Large intestine (tissue), 3 donors: ENCODE results near the gene ABCA7. TPM values are rescaled to one million over a fixed set of nuclear protein-coding genes. Genes with fewer than 3 reads are reported as not detected.

Experiments used
- DNase-seq, 2 donors: peaks; one replicate each; pipeline versions ENCODE4 v3.0.0 to v3.0.0-alpha.2; 2013
- H3K27ac ChIP-seq: one replicate; pipeline ENCODE4 v1.5.1; 2013; ENCODE audit warnings: low read length
- H3K27me3 ChIP-seq: 2 replicates; pipeline ENCODE4 v1.6.1; 2013; ENCODE audit warnings: low read length; ENCODE audit not compliant: control insufficient read depth, insufficient read depth
- H3K36me3 ChIP-seq: 2 replicates; pipeline ENCODE4 v1.6.1; 2013; ENCODE audit warnings: low read length; ENCODE audit not compliant: control insufficient read depth, insufficient read depth
- H3K4me1 ChIP-seq: one replicate; pipeline ENCODE4 v1.6.1; 2013; ENCODE audit warnings: low read length; ENCODE audit not compliant: control insufficient read depth, insufficient read depth
- H3K4me3 ChIP-seq: one replicate; pipeline ENCODE4 v1.5.1; 2013; ENCODE audit warnings: low read length
- H3K9me3 ChIP-seq: one replicate; pipeline ENCODE4 v1.6.1; 2013; ENCODE audit warnings: mild to moderate bottlenecking, low read depth, low read length, moderate library complexity; ENCODE audit not compliant: control insufficient read depth
- WGBS: methylation state at CpG from one replicate; pipeline ENCODE4 v1.1.5; 2013; ENCODE audit warnings: low lambda C conversion rate; ENCODE audit not compliant: insufficient coverage; 5-methylcytosine and 5-hydroxymethylcytosine counted together
- polyA plus RNA-seq: library from polyadenylated mRNA; unstranded; fragments of 120-200 nt; gene quantifications from one replicate; pipeline ENCODE4 v1.2.1, GENCODE V29; 2013

The ABCA7 gene
- polyA plus RNA-seq, 1 donor: 5.7 TPM

- peaks cover 19% of the 10 kb centered on the region for H3K9me3 ChIP-seq
- peaks cover 4% of the 10 kb centered on the region for H3K27me3 ChIP-seq
- no peak for DNase-seq
- peaks cover 22% of the 10 kb centered on the region for H3K4me1 ChIP-seq
- WGBS: no CpG with 5 or more reads among the region's 43 CpGs
- H3K36me3 ChIP-seq: peaks cover 3% of the 10 kb centered on the region
- no peak overlapping the region for H3K27ac ChIP-seq
- no peak overlapping the region for H3K4me3 ChIP-seq
Measured at GRCh38 chr19:1041835-1042685, 2.2 kb downstream of the ABCA7 start.

- no peak overlapping the region for H3K27ac ChIP-seq
- peaks cover 22% of the 10 kb centered on the region for H3K4me1 ChIP-seq
- DNase-seq: no peak
- H3K27me3 ChIP-seq: peaks cover 4% of the 10 kb centered on the region
- no peak overlapping the region for H3K4me3 ChIP-seq
- H3K9me3 ChIP-seq: peaks cover 19% of the 10 kb centered on the region
- no CpG with 5 or more reads among the region's 23 CpGs for WGBS
- no peaks in the 10 kb centered on the region for H3K36me3 ChIP-seq
Measured at GRCh38 chr19:1042689-1043511, 3.0 kb downstream of the ABCA7 start.

GRCh38 chr19:1045247-1045603 lies 5.3 kb downstream of the ABCA7 start:
- DNase-seq: no peak
- Histone ChIP-seq H3K27ac (no peak overlapping the region), H3K9me3 (peaks cover 19% of the 10 kb centered on the region), H3K4me3 (no peak overlapping the region), H3K4me1 (peaks cover 14% of the 10 kb centered on the region), H3K36me3 (no peaks in the 10 kb centered on the region), H3K27me3 (peaks cover 4% of the 10 kb centered on the region)
- no CpG with 5 or more reads among the region's 10 CpGs for WGBS

DNA sequence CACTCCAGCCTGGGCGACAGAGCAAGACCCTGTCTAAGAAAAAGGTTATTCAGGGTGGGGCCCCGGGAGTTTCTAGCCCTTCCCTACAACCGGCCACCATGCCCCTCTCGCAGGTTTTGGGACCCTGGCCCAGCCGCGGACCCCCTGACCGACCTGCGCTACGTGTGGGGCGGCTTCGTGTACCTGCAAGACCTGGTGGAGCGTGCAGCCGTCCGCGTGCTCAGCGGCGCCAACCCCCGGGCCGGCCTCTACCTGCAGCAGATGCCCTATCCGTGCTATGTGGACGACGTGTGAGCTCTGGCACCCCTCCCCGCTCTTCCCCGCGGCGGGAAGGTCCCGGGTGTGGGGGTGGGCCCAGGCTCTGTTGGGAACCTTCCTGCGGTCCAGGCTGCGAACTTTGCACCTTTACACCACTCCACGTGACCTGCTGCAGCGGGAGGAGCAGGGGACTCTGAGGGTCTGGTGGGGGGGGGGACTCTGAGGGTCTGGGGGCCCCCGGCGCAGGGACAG lies 6.3 kb downstream of the ABCA7 start:
- Histone ChIP-seq H3K4me3 (no peak overlapping the region), H3K4me1 (peaks cover 5% of the 10 kb centered on the region), H3K27ac (no peak overlapping the region), H3K27me3 (peaks cover 3% of the 10 kb centered on the region), H3K9me3 (peaks cover 23% of the 10 kb centered on the region), H3K36me3 (no peaks in the 10 kb centered on the region)
- no CpG with 5 or more reads among the region's 33 CpGs for WGBS
- no peak for DNase-seq

GRCh38 chr19:1046836-1047695 lies 7.2 kb downstream of the ABCA7 start:
- Histone ChIP-seq H3K9me3 (peaks cover 22% of the 10 kb centered on the region), H3K27ac (no peak overlapping the region), H3K27me3 (no peaks in the 10 kb centered on the region), H3K4me1 (no peaks in the 10 kb centered on the region), H3K4me3 (no peak overlapping the region), H3K36me3 (no peaks in the 10 kb centered on the region)
- DNase-seq: no peak
- WGBS: no CpG with 5 or more reads among the region's 77 CpGs

- Histone ChIP-seq H3K4me1 (no peaks in the 10 kb centered on the region), H3K27me3 (no peaks in the 10 kb centered on the region), H3K9me3 (peaks cover 22% of the 10 kb centered on the region), H3K36me3 (no peaks in the 10 kb centered on the region), H3K27ac (no peak overlapping the region), H3K4me3 (no peak overlapping the region)
- WGBS: no CpG with 5 or more reads among the region's 20 CpGs
- no peak for DNase-seq
Measured at GRCh38 chr19:1047696-1048147, 7.8 kb downstream of the ABCA7 start.

DNA sequence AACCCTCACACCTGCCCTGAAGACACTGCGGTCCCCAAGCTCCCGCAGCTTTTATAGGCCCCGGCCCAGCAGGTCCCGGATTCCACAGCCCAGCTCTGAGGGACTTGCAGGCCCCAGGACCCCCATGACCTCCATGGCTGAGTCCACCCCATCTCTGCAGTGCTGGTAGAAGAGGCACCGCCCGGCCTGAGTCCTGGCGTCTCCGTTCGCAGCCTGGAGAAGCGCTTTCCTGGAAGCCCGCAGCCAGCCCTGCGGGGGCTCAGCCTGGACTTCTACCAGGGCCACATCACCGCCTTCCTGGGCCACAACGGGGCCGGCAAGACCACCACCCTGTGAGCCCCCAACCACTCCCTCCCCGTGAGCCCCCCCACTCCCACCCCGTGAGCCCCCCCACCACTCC lies 9.2 kb downstream of the ABCA7 start:
- H3K9me3 ChIP-seq: peaks cover 28% of the 10 kb centered on the region
- H3K27me3 ChIP-seq: no peaks in the 10 kb centered on the region
- WGBS: no CpG with 5 or more reads among the region's 17 CpGs
- no peak overlapping the region for H3K27ac ChIP-seq
- DNase-seq: no peak
- no peak overlapping the region for H3K4me3 ChIP-seq
- H3K36me3 ChIP-seq: no peaks in the 10 kb centered on the region
- H3K4me1 ChIP-seq: no peaks in the 10 kb centered on the region

DNA sequence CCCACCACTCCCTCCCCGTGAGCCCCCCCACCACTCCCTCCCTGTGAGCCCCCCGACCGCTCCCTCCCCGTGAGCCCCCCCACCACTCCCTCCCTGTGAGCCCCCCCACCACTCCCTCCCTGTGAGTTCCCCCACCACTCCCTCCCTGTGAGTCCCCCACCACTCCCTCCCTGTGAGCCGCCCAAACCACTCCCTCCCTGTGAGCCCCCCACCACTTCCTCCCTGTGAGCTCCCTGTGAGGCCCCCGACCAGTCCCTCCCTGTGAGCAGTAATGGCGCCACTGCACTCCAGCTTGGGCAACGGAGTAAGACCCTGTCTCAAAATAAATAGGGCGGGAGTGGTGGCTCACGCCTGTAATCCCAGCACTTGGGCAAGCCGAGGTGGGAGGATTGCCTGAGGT lies 9.9 kb downstream of the ABCA7 start:
- Histone ChIP-seq H3K4me3 (no peak overlapping the region), H3K36me3 (no peaks in the 10 kb centered on the region), H3K27ac (no peak overlapping the region), H3K27me3 (no peaks in the 10 kb centered on the region), H3K9me3 (peaks cover 34% of the 10 kb centered on the region), H3K4me1 (no peaks in the 10 kb centered on the region)
- no CpG with 5 or more reads among the region's 11 CpGs for WGBS
- DNase-seq: no peak

DNA sequence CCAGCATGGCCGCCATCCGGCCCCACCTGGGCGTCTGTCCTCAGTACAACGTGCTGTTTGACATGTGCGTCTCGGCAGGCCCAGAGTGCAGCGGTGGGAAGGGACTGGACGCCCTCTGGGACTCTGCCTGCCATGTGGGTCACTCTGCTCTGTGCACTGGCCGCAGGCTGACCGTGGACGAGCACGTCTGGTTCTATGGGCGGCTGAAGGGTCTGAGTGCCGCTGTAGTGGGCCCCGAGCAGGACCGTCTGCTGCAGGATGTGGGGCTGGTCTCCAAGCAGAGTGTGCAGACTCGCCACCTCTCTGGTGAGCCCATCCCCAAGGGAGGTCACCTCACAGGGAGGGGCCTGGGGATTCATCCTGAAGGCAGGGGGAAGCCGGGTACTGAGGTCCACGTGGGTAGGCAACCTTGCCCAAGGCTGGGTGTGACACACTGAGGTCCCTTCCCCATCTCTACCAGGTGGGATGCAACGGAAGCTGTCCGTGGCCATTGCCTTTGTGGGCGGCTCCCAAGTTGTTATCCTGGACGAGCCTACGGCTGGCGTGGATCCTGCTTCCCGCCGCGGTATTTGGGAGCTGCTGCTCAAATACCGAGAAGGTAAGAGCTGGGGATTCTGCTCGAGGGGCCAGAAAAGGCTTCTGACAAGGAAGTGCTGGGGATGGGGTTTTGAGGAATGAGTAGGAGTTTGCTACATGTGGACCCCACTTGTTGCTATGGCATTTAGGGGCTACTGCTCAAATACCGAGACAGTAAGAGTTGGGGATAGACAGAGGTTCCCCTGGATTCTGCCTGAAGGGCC lies 11.3 kb downstream of the ABCA7 start:
- no peak overlapping the region for H3K27ac ChIP-seq
- no peaks in the 10 kb centered on the region for H3K4me1 ChIP-seq
- no CpG with 5 or more reads among the region's 31 CpGs for WGBS
- no peak overlapping the region for H3K4me3 ChIP-seq
- no peaks in the 10 kb centered on the region for H3K36me3 ChIP-seq
- peaks cover 41% of the 10 kb centered on the region for H3K9me3 ChIP-seq
- no peaks in the 10 kb centered on the region for H3K27me3 ChIP-seq
- no peak for DNase-seq
